HepG2 (cell line): ENCODE results near the gene ZNFX1. TPM values are rescaled to one million over a fixed set of nuclear protein-coding genes. Genes with fewer than 3 reads are reported as not detected.
A peak's percentile ranks its signal among the peaks of the same experiment; 100 is the strongest.

Experiments used
- ATAC-seq: fragments of 200-7000 bp; cut with Tn5 transposase; 3 replicates; pipeline ENCODE4 v1.9.1; 2020; ENCODE audit warnings: mild to moderate bottlenecking, moderate library complexity
- BruUV-seq: library from RNA; stranded (reverse); fragments of 400-500 nt; replicated peaks from 2 replicates; lab custom pipeline; 2021; lab: Mats Ljungman, UMichigan
- CTCF ChIA-PET: fragments of 300-600 bp; formaldehyde crosslinking; extraction: SDS; loops from one replicate; lab custom pipeline; 2021; ENCODE audit warnings: low total read pairs, inconsistent platforms, low intra/inter-chr PET ratio; lab: Yijun Ruan, JAX
- POLR2A ChIA-PET: fragments of 350-600 bp; sonication (Branson Sonifier 250); formaldehyde crosslinking; loops from one replicate; lab custom pipeline; 2020; ENCODE audit warnings: antibody characterized with exemption, inconsistent platforms; lab: Yijun Ruan, JAX
- DNase-seq: peaks from one replicate; pipeline ENCODE4 v3.0.0-alpha.2; 2015; ENCODE audit warnings: low spot score
- FAIRE-seq: peaks from 3 replicates; lab custom pipeline; 2011; peaks lifted over from hg19 to GRCh38; lab: Jason Lieb, UNC
- H2AFZ ChIP-seq: one replicate; pipeline ENCODE4 v1.6.1; 2011; ENCODE audit warnings: low read length, inconsistent platforms
- H3K27ac ChIP-seq: fragments of 300-600 bp; 3 replicates; pipeline ENCODE4 v1.8.0; 2011; ENCODE audit warnings: mixed run types, mild to moderate bottlenecking, mixed read lengths, low read length, inconsistent platforms; ENCODE audit not compliant: insufficient read depth; ENCODE audit errors: extremely low read length
- H3K27me3 ChIP-seq, 2 experiments: fragments of 200-600 bp in 1 of 2; 2 replicates in 1 of 2; 3 replicates in 1 of 2; pipeline versions ENCODE4 v1.6.0 to v1.8.0; 2011; ENCODE audit warnings: low read length in 2 of 2, mild to moderate bottlenecking in 2 of 2, moderate library complexity in 2 of 2, inconsistent platforms in 1 of 2; ENCODE audit not compliant: insufficient read depth in 2 of 2, control insufficient read depth in 1 of 2
- H3K36me3 ChIP-seq, 2 experiments: fragments of 200-600 bp in 1 of 2; replicated peaks in 1 of 2; 2 replicates in 1 of 2; 3 replicates in 1 of 2; pipeline versions ENCODE4 v1.5.1 to v1.8.0; 2011; ENCODE audit warnings: low read length in 2 of 2, inconsistent platforms in 1 of 2; ENCODE audit not compliant: insufficient read depth in 2 of 2, control insufficient read depth in 1 of 2
- H3K4me1 ChIP-seq: 2 replicates; pipeline ENCODE4 v1.5.1; 2012; ENCODE audit warnings: low read length, inconsistent platforms; ENCODE audit not compliant: insufficient read depth
- H3K4me2 ChIP-seq: 2 replicates; pipeline ENCODE4 v1.6.0; 2011; ENCODE audit warnings: low read depth, low read length, inconsistent platforms
- H3K4me3 ChIP-seq, 3 experiments: fragments of 200-600 bp in 1 of 3; sonication (generic), shearing (Covaris generic) in 1 of 3; replicated peaks in 1 of 3; 2 replicates each; pipeline ENCODE4 v1.5.1; 2011 to 2016; ENCODE audit warnings: low read length in 3 of 3, inconsistent platforms in 2 of 3, low read depth in 2 of 3, mild to moderate bottlenecking in 2 of 3, control low read depth in 1 of 3, mixed read lengths in 1 of 3; ENCODE audit not compliant: insufficient read depth in 1 of 3
- H3K79me2 ChIP-seq: one replicate; pipeline ENCODE4 v1.6.1; 2011; ENCODE audit warnings: low read length, inconsistent platforms; ENCODE audit not compliant: insufficient read depth
- H3K9ac ChIP-seq: 2 replicates; pipeline ENCODE4 v1.6.0; 2011; ENCODE audit warnings: mild to moderate bottlenecking, low read depth, low read length, inconsistent platforms; ENCODE audit not compliant: insufficient read depth
- H3K9me3 ChIP-seq: 2 replicates; pipeline ENCODE4 v1.5.1; 2012; ENCODE audit warnings: mild to moderate bottlenecking, low read length
- H4K20me1 ChIP-seq: 2 replicates; pipeline ENCODE4 v1.6.0; 2011; ENCODE audit warnings: inconsistent platforms, mild to moderate bottlenecking, low read length, moderate library complexity; ENCODE audit not compliant: insufficient read depth
- ZBTB40 ChIP-seq, 2 experiments: fragments of 450-650 bp in 1 of 2; sonication (generic) in 1 of 2; formaldehyde crosslinking in 1 of 2; IDR thresholded peaks; 2 replicates each; pipeline versions ENCODE4 v1.6.1 to v1.8.0; 2016 to 2022; ENCODE audit warnings: antibody characterized with exemption in 1 of 2, mild to moderate bottlenecking in 1 of 2, missing genetic modification reagents in 1 of 2
- ZNF121 ChIP-seq: sonication (generic); formaldehyde crosslinking; IDR thresholded peaks from 2 replicates; pipeline ENCODE4 v1.5.0; 2020; ENCODE audit warnings: mild to moderate bottlenecking, missing genetic modification reagents
- ZNF770 ChIP-seq: sonication (generic); formaldehyde crosslinking; IDR thresholded peaks from 2 replicates; pipeline ENCODE4 v1.5.0; 2020; ENCODE audit warnings: mild to moderate bottlenecking, missing genetic modification reagents
- WGBS: methylation state at CpG from one replicate; pipeline ENCODE4 v1.1.6; 2017; ENCODE audit warnings: low lambda C conversion rate; 5-methylcytosine and 5-hydroxymethylcytosine counted together
- in situ Hi-C: cut with HindIII; loops from 2 replicates; pipeline ENCODE4 v1.10.0; 2017; ENCODE audit warnings: low pct_unique_long_range_greater_than_20kb; ENCODE audit not compliant: extremely low pct_ligation_motif_present
- intact Hi-C: fragments of 100-400 bp; cut with micrococcal nuclease; formaldehyde crosslinking; loops from one replicate; pipeline ENCODE4 v1.10.0; 2022; ENCODE audit not compliant: unreplicated experiment
- polyA plus RNA-seq, 8 experiments: library from polyadenylated mRNA; depleted of rRNA in 3 of 8; stranded (reverse) in 7 of 8; unstranded in 1 of 8; fragments of >200 nt; fragmentation: Illumina TruSeq in 4 of 8; extraction: Trizol in 4 of 8; gene quantifications; 2 replicates each; pipeline versions ENCODE4 v1.2.1 to v1.2.3, GENCODE V29; 2011 to 2016; ENCODE audit warnings: low read depth in 4 of 8, missing spikeins in 1 of 8, mixed read lengths in 1 of 8; ENCODE audit not compliant: insufficient read depth in 1 of 8
- total RNA-seq, 5 experiments: library from RNA; depleted of rRNA; stranded (reverse); fragments of >200 nt; fragmentation: Illumina TruSeq; extraction: Trizol; gene quantifications; 2 replicates each; pipeline ENCODE4 v1.2.3, GENCODE V29; 2016; ENCODE audit warnings: low read depth in 1 of 5

ZNFX1 gene
- total and polyA plus RNA-seq, 2 of the 13 experiments (the other 11 are each of a cell fraction or from before 2014, with no cell fraction given): 2.9 to 11.1 TPM

- no peak for ATAC-seq
- no peak overlapping the region for H3K27ac ChIP-seq
- H3K9me3 ChIP-seq: no peaks in the 10 kb centered on the region
- DNase-seq: no peak
- ChIA-PET POLR2A (interaction anchor here (2.0 kb wide), 1 partner anchor 13 kb away, joined by 4 read pairs; no protein-coding TSS in a partner anchor), CTCF (no interaction called here)
- TF ChIP-seq ZBTB40 (IDR thresholded peaks at IDR 0.05): no peak
- no peak for TF ChIP-seq ZBTB40 (CRISPR knock-in tag; IDR thresholded peaks at IDR 0.05)
- TF ChIP-seq ZNF770 (CRISPR knock-in tag): peak; percentile 53; the same call in 1 of the 2 replicates
- TF ChIP-seq ZNF121 (CRISPR knock-in tag): peak; percentile 82
- no TSS peak for BruUV-seq
- no peak overlapping the region for H3K4me3 ChIP-seq
- H3K4me1 ChIP-seq: no peaks in the 10 kb centered on the region
- 46% methylated on average over 4 of the region's 4 CpGs for WGBS
- FAIRE-seq: no peak
- no peak overlapping the region for H3K9ac ChIP-seq
- no peak overlapping the region for H2AFZ ChIP-seq
- no peaks in the 10 kb centered on the region for H3K27me3 ChIP-seq
- H3K36me3 ChIP-seq: no peaks in the 10 kb centered on the region
- intact Hi-C loops: no loop called here
- in situ Hi-C loops: no loop called here
- no peaks in the 10 kb centered on the region for H4K20me1 ChIP-seq
- H3K79me2 ChIP-seq: no peaks in the 10 kb centered on the region
- no peak overlapping the region for H3K4me2 ChIP-seq
Measured at GRCh38 chr20:49199729-49200293, 78.0 kb downstream of the ZNFX1 start.
